Mesenchymal stem cell (in vitro differentiated cells and primary cell): ENCODE data around the gene SEC14L5.

ENCODE experiments used
- DNase-seq: peaks from one replicate; pipeline ENCODE4 v3.0.0-alpha.2; 2013
- H2AFZ ChIP-seq: one replicate; pipeline ENCODE4 v1.6.1; 2013; ENCODE audit warnings: low read depth, mild to moderate bottlenecking, control low read depth, inconsistent platforms, low read length, moderate library complexity
- H2AK5ac ChIP-seq: 2 replicates; pipeline ENCODE4 v1.6.1; 2013; ENCODE audit warnings: low read length, moderate library complexity, mild to moderate bottlenecking, inconsistent platforms; ENCODE audit not compliant: severe bottlenecking
- H2BK120ac ChIP-seq: one replicate; pipeline ENCODE4 v1.6.1; 2013; ENCODE audit warnings: low read depth, mild to moderate bottlenecking, inconsistent platforms, low read length, moderate library complexity
- H2BK12ac ChIP-seq, 2 experiments: one replicate each; pipeline ENCODE4 v1.6.1; 2013; ENCODE audit warnings: inconsistent platforms in 2 of 2, low read length in 2 of 2, mild to moderate bottlenecking in 2 of 2, moderate library complexity in 2 of 2, control low read depth in 1 of 2
- H2BK15ac ChIP-seq: one replicate; pipeline ENCODE4 v1.6.1; 2013; ENCODE audit warnings: mild to moderate bottlenecking, low read depth, inconsistent platforms; ENCODE audit not compliant: poor library complexity, severe bottlenecking
- H2BK5ac ChIP-seq: 2 replicates; pipeline ENCODE4 v1.6.1; 2013; ENCODE audit warnings: low read depth, mild to moderate bottlenecking, low read length, control low read depth, inconsistent platforms; ENCODE audit not compliant: poor library complexity, severe bottlenecking
- H3K14ac ChIP-seq, 2 experiments: one replicate each; pipeline ENCODE4 v1.6.1; 2013; ENCODE audit warnings: inconsistent platforms in 2 of 2, low read length in 2 of 2, control low read depth in 1 of 2, mild to moderate bottlenecking in 1 of 2, moderate library complexity in 1 of 2
- H3K18ac ChIP-seq, 2 experiments: one replicate each; pipeline ENCODE4 v1.6.1; 2013; ENCODE audit warnings: inconsistent platforms in 2 of 2, low read length in 2 of 2, control low read depth in 1 of 2, low read depth in 1 of 2, mild to moderate bottlenecking in 1 of 2
- H3K23ac ChIP-seq, 2 experiments: one replicate each; pipeline ENCODE4 v1.6.1; 2013; ENCODE audit warnings: inconsistent platforms in 2 of 2, low read length in 2 of 2, mild to moderate bottlenecking in 2 of 2, moderate library complexity in 2 of 2, control low read depth in 1 of 2
- H3K27ac ChIP-seq: 2 replicates; pipeline ENCODE4 v1.5.1; 2013; ENCODE audit warnings: mild to moderate bottlenecking, moderate library complexity, low read length, control low read depth, inconsistent platforms; ENCODE audit not compliant: poor library complexity, severe bottlenecking
- H3K27me3 ChIP-seq, 2 experiments: 2 replicates each; pipeline versions ENCODE4 v1.6.1 to v1.7.0; 2013; ENCODE audit warnings: low read length in 2 of 2, mild to moderate bottlenecking in 2 of 2, moderate library complexity in 2 of 2, control low read depth in 1 of 2, inconsistent platforms in 1 of 2; ENCODE audit not compliant: control insufficient read depth in 1 of 2, insufficient read depth in 1 of 2
- H3K36me3 ChIP-seq, 2 experiments: 2 replicates each; pipeline versions ENCODE4 v1.6.1 to v1.7.0; 2013; ENCODE audit warnings: low read length in 2 of 2, control low read depth in 1 of 2, inconsistent platforms in 1 of 2, low read depth in 1 of 2, mild to moderate bottlenecking in 1 of 2; ENCODE audit not compliant: insufficient read depth in 2 of 2, control insufficient read depth in 1 of 2
- H3K4ac ChIP-seq, 2 experiments: one replicate each; pipeline ENCODE4 v1.6.1; 2013; ENCODE audit warnings: inconsistent platforms in 2 of 2, low read length in 2 of 2, mild to moderate bottlenecking in 2 of 2, moderate library complexity in 2 of 2, control low read depth in 1 of 2, low read depth in 1 of 2
- H3K4me1 ChIP-seq: 2 replicates; pipeline ENCODE4 v1.6.1; 2013; ENCODE audit warnings: low read depth, low read length, control low read depth; ENCODE audit not compliant: control insufficient read depth, insufficient read depth
- H3K4me2 ChIP-seq: 2 replicates; pipeline ENCODE4 v1.6.1; 2013; ENCODE audit warnings: low read length, mild to moderate bottlenecking, inconsistent platforms; ENCODE audit not compliant: poor library complexity, severe bottlenecking
- H3K4me3 ChIP-seq, 2 experiments: 2 replicates each; pipeline versions ENCODE4 v1.5.1 to v1.7.0; 2013; ENCODE audit warnings: low read length in 2 of 2, mild to moderate bottlenecking in 2 of 2, control low read depth in 1 of 2, low read depth in 1 of 2; ENCODE audit not compliant: insufficient read depth in 1 of 2
- H3K79me1 ChIP-seq: replicated peaks from 2 replicates; pipeline ENCODE4 v1.6.1; 2013; ENCODE audit warnings: mild to moderate bottlenecking, control low read depth, low read length, inconsistent platforms; ENCODE audit not compliant: poor library complexity, severe bottlenecking
- H3K9ac ChIP-seq: 2 replicates; pipeline ENCODE4 v1.7.0; 2013; ENCODE audit warnings: mild to moderate bottlenecking, low read length, moderate library complexity
- H3K9me3 ChIP-seq: 2 replicates; pipeline ENCODE4 v1.7.0; 2013; ENCODE audit warnings: mild to moderate bottlenecking, low read length; ENCODE audit not compliant: control insufficient read depth
- H4K8ac ChIP-seq: one replicate; pipeline ENCODE4 v1.6.1; 2013; ENCODE audit warnings: inconsistent platforms, mild to moderate bottlenecking, low read length, moderate library complexity
- H4K91ac ChIP-seq: one replicate; pipeline ENCODE4 v1.6.1; 2013; ENCODE audit warnings: mild to moderate bottlenecking, low read length, inconsistent platforms
- WGBS: methylation state at CpG from one replicate; pipeline ENCODE4 v1.1.7; 2013; ENCODE audit warnings: mixed read lengths; 5-methylcytosine and 5-hydroxymethylcytosine counted together

Gene SEC14L5

DNA sequence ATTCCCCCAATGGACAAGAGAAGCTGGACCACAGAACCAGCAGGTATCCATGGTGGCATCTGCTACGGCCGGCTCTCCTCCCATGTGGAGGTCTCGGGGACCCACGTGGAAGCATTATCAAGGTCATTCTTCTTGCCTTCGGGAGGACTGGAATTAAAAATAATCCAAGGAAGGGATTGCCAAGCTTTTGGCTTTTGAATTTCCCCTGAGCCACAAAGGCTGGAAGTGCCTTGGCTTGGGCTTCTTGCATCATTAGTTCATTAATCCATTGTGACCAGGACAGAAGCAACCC, 59.5 kb downstream of the SEC14L5 start:
- Histone ChIP-seq H3K4me3 (no peak overlapping the region), H3K27ac (no peak overlapping the region), H3K79me1 (no peaks in the 10 kb centered on the region), H2BK120ac (no peak overlapping the region), H3K23ac (no peak overlapping the region), H3K4ac (no peak overlapping the region), H4K8ac (no peak overlapping the region), H2BK5ac (no peak overlapping the region), H2AFZ (no peak overlapping the region), H2AK5ac (no peak overlapping the region), H3K36me3 (no peaks in the 10 kb centered on the region), H3K14ac (no peak overlapping the region), H3K9ac (no peak overlapping the region), H4K91ac (no peak overlapping the region), H3K9me3 (no peaks in the 10 kb centered on the region), H3K4me2 (no peak overlapping the region), H3K18ac (no peak overlapping the region), H2BK15ac (no peak overlapping the region), H2BK12ac (no peak overlapping the region), H3K27me3 (peaks cover 24 to 56% of the 10 kb centered on the region in 2 experiments), H3K4me1 (no peaks in the 10 kb centered on the region)
- WGBS, result 88% methylated on average over 5 of the region's 5 CpGs
- DNase-seq, result no peak

DNA sequence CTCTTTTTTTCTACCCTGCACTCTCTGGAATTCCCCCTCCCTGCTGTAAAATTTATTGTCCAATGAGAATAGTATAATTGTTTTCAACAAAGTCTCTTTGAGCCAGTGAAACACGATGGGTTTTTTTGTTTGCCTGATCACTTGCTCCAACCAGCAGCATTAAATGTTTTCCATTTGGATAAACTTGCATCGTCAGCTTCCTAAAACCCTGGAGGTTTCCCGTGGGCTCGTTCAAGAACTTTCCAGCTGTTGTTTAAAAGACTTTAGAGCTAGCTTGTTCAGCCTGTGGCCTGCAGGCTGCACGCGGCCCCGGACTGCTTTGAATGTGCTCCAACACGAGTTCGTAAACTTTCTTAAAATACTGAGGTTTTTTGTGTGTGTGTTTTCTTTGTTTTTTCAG, 60.7 kb downstream of the SEC14L5 start:
- Histone ChIP-seq H3K23ac (no peak overlapping the region), H2AK5ac (no peak overlapping the region), H3K27me3 (peaks cover 24 to 59% of the 10 kb centered on the region in 2 experiments), H3K9me3 (no peaks in the 10 kb centered on the region), H3K18ac (no peak overlapping the region), H3K4me2 (no peak overlapping the region), H3K36me3 (no peaks in the 10 kb centered on the region), H2AFZ (no peak overlapping the region), H3K4me3 (no peak overlapping the region), H2BK5ac (no peak overlapping the region), H3K79me1 (no peaks in the 10 kb centered on the region), H2BK15ac (no peak overlapping the region), H2BK12ac (no peak overlapping the region), H3K27ac (no peak overlapping the region), H3K9ac (peak overlapping the region; percentile 14), H4K8ac (no peak overlapping the region), H3K4me1 (no peaks in the 10 kb centered on the region), H3K14ac (no peak overlapping the region), H3K4ac (no peak overlapping the region), H2BK120ac (no peak overlapping the region), H4K91ac (no peak overlapping the region)
- no peak for DNase-seq
- WGBS, result 68% methylated on average over 9 of the region's 9 CpGs

DNA sequence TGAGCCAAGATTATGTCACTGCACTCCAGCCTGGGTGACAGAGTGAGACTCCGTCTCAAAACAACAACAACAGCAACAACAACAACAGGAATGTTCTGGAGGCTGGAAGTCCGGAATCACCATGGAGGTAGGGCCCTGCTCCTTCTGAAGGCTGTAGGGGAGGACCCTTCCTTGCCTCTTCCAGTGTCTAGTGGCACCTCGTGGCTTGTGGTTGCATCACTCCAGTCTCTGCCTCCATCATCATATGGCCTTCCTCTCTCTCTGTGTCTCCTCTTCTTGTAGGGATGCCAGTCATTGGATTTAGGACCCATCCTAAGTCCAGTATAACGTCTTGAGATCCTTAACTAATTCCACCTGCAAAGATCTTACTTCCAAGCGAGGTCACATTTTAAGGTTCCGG, 61.6 kb downstream of the SEC14L5 start:
- no peak overlapping the region for H3K9ac ChIP-seq
- no peak overlapping the region for H4K91ac ChIP-seq
- H2BK120ac ChIP-seq, result no peak overlapping the region
- H3K18ac ChIP-seq, result no peak overlapping the region
- no peak for DNase-seq
- H4K8ac ChIP-seq, result no peak overlapping the region
- H3K9me3 ChIP-seq, result no peaks in the 10 kb centered on the region
- no peak overlapping the region for H2BK5ac ChIP-seq
- H3K23ac ChIP-seq, result no peak overlapping the region
- no peak overlapping the region for H2AK5ac ChIP-seq
- no peak overlapping the region for H2BK15ac ChIP-seq
- H3K4me1 ChIP-seq, result no peaks in the 10 kb centered on the region
- peaks cover 0 to 5% of the 10 kb centered on the region in 2 experiments for H3K36me3 ChIP-seq
- no peak overlapping the region for H3K27ac ChIP-seq
- no peak overlapping the region for H2AFZ ChIP-seq
- no peak overlapping the region for H3K14ac ChIP-seq
- H2BK12ac ChIP-seq, result no peak overlapping the region
- peaks cover 24 to 59% of the 10 kb centered on the region in 2 experiments for H3K27me3 ChIP-seq
- 84% methylated on average over 6 of the region's 6 CpGs for WGBS
- H3K4me3 ChIP-seq, result no peak overlapping the region
- H3K79me1 ChIP-seq, result no peaks in the 10 kb centered on the region
- no peak overlapping the region for H3K4me2 ChIP-seq
- no peak overlapping the region for H3K4ac ChIP-seq

DNA sequence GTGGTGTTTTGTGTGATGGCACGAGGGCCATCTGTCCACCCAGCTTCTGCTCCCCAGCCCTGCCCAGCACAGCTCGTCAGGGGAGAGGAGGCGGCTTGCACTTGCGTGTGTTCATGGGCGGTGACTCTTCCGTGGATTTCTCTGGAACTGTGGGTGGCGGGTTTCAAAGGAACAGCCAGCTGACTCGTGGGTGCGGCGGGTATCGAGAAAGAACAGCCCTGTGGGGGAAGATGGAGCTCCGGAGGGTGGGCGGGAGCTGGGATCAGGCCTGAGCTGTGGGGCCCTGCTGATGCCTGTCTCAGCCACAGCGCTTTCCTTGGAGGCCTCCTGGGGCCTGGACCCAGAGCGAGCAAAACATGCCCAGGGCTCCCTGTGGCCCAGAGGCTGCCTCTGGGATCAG, 62.4 kb downstream of the SEC14L5 start:
- Histone ChIP-seq H2AK5ac (no peak overlapping the region), H3K27ac (no peak overlapping the region), H3K27me3 (peaks cover 24 to 59% of the 10 kb centered on the region in 2 experiments), H4K91ac (no peak overlapping the region), H2BK15ac (no peak overlapping the region), H3K36me3 (peaks cover 8 to 10% of the 10 kb centered on the region in 2 experiments), H3K4me2 (no peak overlapping the region), H2BK120ac (no peak overlapping the region), H3K23ac (no peak overlapping the region), H3K4me1 (no peaks in the 10 kb centered on the region), H3K14ac (no peak overlapping the region), H4K8ac (no peak overlapping the region), H3K9ac (no peak overlapping the region), H2AFZ (no peak overlapping the region), H3K9me3 (no peaks in the 10 kb centered on the region), H3K18ac (no peak overlapping the region), H3K4ac (no peak overlapping the region), H2BK12ac (no peak overlapping the region), H3K79me1 (no peaks in the 10 kb centered on the region), H3K4me3 (no peak overlapping the region), H2BK5ac (no peak overlapping the region)
- WGBS, result 82% methylated on average over 15 of the region's 15 CpGs
- DNase-seq, result no peak
